Natural killer cell (primary cell): ENCODE measurements around the gene PDXK. TPM values are rescaled to one million over a fixed set of nuclear protein-coding genes. Genes with fewer than 3 reads are reported as not detected.

Experiments used
- ATAC-seq, 3 donors: fragments of 150-1000 bp in 2 of 3; fragments of 200-7000 bp in 1 of 3; cut with Tn5 transposase; 1 replicate in 1 of 3; 2 replicates in 2 of 3; pipeline ENCODE4 v1.10.0; 2021; ENCODE audit warnings: mild to moderate bottlenecking in 2 of 3, moderate library complexity in 2 of 3
- DNase-seq, 2 donors: peaks; one replicate each; pipeline versions ENCODE4 v3.0.0 to v3.0.0-alpha.2; 2013 to 2021; ENCODE audit warnings: mixed read lengths in 1 of 2
- H3K27ac ChIP-seq: one replicate; pipeline ENCODE4 v1.5.1; 2013; ENCODE audit warnings: mild to moderate bottlenecking, low read length
- H3K27me3 ChIP-seq: one replicate; pipeline ENCODE4 v1.6.1; 2013; ENCODE audit warnings: low read length; ENCODE audit not compliant: control insufficient read depth, insufficient read depth
- H3K36me3 ChIP-seq: one replicate; pipeline ENCODE4 v1.6.1; 2013; ENCODE audit warnings: low read length; ENCODE audit not compliant: control insufficient read depth, insufficient read depth
- H3K4me1 ChIP-seq: one replicate; pipeline ENCODE4 v1.6.1; 2013; ENCODE audit warnings: low read length; ENCODE audit not compliant: control insufficient read depth, insufficient read depth
- H3K4me3 ChIP-seq: one replicate; pipeline ENCODE4 v1.5.1; 2013; ENCODE audit warnings: low read length
- H3K9me3 ChIP-seq: one replicate; pipeline ENCODE4 v1.6.1; 2013; ENCODE audit warnings: low read length; ENCODE audit not compliant: control insufficient read depth, insufficient read depth
- H3K27ac Mint-ChIP-seq, 2 donors: one replicate each; pipeline ENCODE4 v1.8.0; 2022; ENCODE audit warnings: mild to moderate bottlenecking in 2 of 2, mixed read lengths in 2 of 2, moderate library complexity in 1 of 2
- H3K27me3 Mint-ChIP-seq, 2 donors: one replicate each; pipeline ENCODE4 v1.8.0; 2022; ENCODE audit warnings: low read depth in 2 of 2, mixed read lengths in 2 of 2
- H3K36me3 Mint-ChIP-seq: one replicate; pipeline ENCODE4 v1.8.0; 2022; ENCODE audit warnings: mixed read lengths
- H3K4me1 Mint-ChIP-seq, 2 donors: one replicate each; pipeline ENCODE4 v1.8.0; 2022; ENCODE audit warnings: mixed read lengths in 2 of 2
- H3K4me3 Mint-ChIP-seq: one replicate; pipeline ENCODE4 v1.8.0; 2022; ENCODE audit warnings: mild to moderate bottlenecking, moderate library complexity, mixed read lengths
- H3K9me3 Mint-ChIP-seq, 2 donors: one replicate each; pipeline ENCODE4 v1.8.0; 2022; ENCODE audit warnings: mixed read lengths in 2 of 2
- WGBS: methylation state at CpG from one replicate; pipeline ENCODE4 v1.1.7; 2013; ENCODE audit warnings: missing lambda C conversion rate; ENCODE audit not compliant: insufficient coverage; 5-methylcytosine and 5-hydroxymethylcytosine counted together
- intact Hi-C: fragments of 100-400 bp; cut with micrococcal nuclease; formaldehyde crosslinking; loops from one replicate; pipeline ENCODE4 v1.14.2; 2022
- total RNA-seq, 4 donors: library from RNA; stranded (reverse); fragments of 120-200 nt in 1 of 4; gene quantifications; one replicate each; pipeline versions ENCODE4 v1.2.3 to v1.2.4, GENCODE V29; 2013 to 2022
- TF ChIP-seq, protein P1 (sequence below): fragments of 200-600 bp; IDR thresholded peaks from one replicate; pipeline ENCODE4 v1.8.0; 2022; ENCODE audit warnings: antibody characterized with exemption

PDXK gene
- total RNA-seq, 3 donors from 2014 or later (not counting 1 experiment from before 2014, with no cell fraction given): 73.8 to 77.0 (median 74.6) TPM

GRCh38 chr21:43757601-43758000 is 38.7 kb downstream of the PDXK start:
- Mint-ChIP-seq H3K4me1 (no peaks in the 10 kb centered on the region), H3K27ac (no peak overlapping the region), H3K4me3 (no peak overlapping the region), H3K27me3 (no peaks in the 10 kb centered on the region), H3K9me3 (no peaks in the 10 kb centered on the region), H3K36me3 (no peaks in the 10 kb centered on the region)
- TF ChIP-seq, protein P1, sequence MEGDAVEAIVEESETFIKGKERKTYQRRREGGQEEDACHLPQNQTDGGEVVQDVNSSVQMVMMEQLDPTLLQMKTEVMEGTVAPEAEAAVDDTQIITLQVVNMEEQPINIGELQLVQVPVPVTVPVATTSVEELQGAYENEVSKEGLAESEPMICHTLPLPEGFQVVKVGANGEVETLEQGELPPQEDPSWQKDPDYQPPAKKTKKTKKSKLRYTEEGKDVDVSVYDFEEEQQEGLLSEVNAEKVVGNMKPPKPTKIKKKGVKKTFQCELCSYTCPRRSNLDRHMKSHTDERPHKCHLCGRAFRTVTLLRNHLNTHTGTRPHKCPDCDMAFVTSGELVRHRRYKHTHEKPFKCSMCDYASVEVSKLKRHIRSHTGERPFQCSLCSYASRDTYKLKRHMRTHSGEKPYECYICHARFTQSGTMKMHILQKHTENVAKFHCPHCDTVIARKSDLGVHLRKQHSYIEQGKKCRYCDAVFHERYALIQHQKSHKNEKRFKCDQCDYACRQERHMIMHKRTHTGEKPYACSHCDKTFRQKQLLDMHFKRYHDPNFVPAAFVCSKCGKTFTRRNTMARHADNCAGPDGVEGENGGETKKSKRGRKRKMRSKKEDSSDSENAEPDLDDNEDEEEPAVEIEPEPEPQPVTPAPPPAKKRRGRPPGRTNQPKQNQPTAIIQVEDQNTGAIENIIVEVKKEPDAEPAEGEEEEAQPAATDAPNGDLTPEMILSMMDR: no peak
- Histone ChIP-seq H3K9me3 (no peaks in the 10 kb centered on the region), H3K4me3 (no peak overlapping the region), H3K4me1 (no peaks in the 10 kb centered on the region), H3K27ac (no peak overlapping the region), H3K36me3 (peaks cover 48% of the 10 kb centered on the region), H3K27me3 (no peaks in the 10 kb centered on the region)
- ATAC-seq: no peak
- WGBS: 94% methylated on average over 16 of the region's 16 CpGs
- DNase-seq: no peak
- intact Hi-C loops: no loop called here

- intact Hi-C loops: no loop called here
- WGBS: 90% methylated on average over 18 of the region's 18 CpGs
- no peaks in the 10 kb centered on the region for H3K9me3 Mint-ChIP-seq
- ATAC-seq (no peak), DNase-seq (no peak)
- Histone ChIP-seq H3K4me1 (no peaks in the 10 kb centered on the region), H3K27ac (no peak overlapping the region), H3K36me3 (peaks cover 45% of the 10 kb centered on the region), H3K4me3 (no peak overlapping the region), H3K9me3 (no peaks in the 10 kb centered on the region), H3K27me3 (no peaks in the 10 kb centered on the region)
- H3K36me3 Mint-ChIP-seq: no peaks in the 10 kb centered on the region
- H3K27ac Mint-ChIP-seq: no peak overlapping the region
- H3K27me3 Mint-ChIP-seq: no peaks in the 10 kb centered on the region
- H3K4me1 Mint-ChIP-seq: no peaks in the 10 kb centered on the region
- TF ChIP-seq, protein P1: no peak
- no peak overlapping the region for H3K4me3 Mint-ChIP-seq
These were observed 39.2 kb downstream of the PDXK start for GRCh38 chr21:43758111-43758641.

DNA sequence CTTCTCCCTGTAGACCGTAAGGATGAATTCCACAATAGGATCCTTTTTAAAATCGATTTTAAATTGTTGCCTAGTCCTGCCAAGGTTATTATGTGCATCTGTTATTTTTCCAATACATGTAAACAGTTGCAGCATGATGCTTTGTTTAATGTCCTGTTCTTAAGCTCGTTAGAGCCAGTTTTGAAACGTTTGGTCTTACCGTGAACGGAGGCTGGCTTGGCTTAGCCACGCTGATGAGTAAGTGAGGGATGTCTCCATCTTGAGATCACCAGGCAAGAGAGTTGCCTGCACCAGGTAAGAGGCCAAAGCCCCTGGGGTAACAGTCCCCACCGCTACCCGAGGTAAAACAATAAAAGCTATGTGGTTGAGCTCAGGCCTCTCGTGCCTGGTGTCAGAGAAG is 39.9 kb downstream of the PDXK start:
- H3K9me3 Mint-ChIP-seq: no peaks in the 10 kb centered on the region
- TF ChIP-seq, protein P1: no peak
- no peaks in the 10 kb centered on the region for H3K36me3 Mint-ChIP-seq
- H3K4me1 ChIP-seq: no peaks in the 10 kb centered on the region
- DNase-seq: no peak
- peaks cover 39% of the 10 kb centered on the region for H3K36me3 ChIP-seq
- H3K4me1 Mint-ChIP-seq: no peaks in the 10 kb centered on the region
- 92% methylated on average over 10 of the region's 10 CpGs for WGBS
- no peak overlapping the region for H3K27ac ChIP-seq
- intact Hi-C loops: no loop called here
- no peaks in the 10 kb centered on the region for H3K9me3 ChIP-seq
- no peaks in the 10 kb centered on the region for H3K27me3 Mint-ChIP-seq
- H3K4me3 Mint-ChIP-seq: no peak overlapping the region
- no peak for ATAC-seq
- no peak overlapping the region for H3K4me3 ChIP-seq
- no peaks in the 10 kb centered on the region for H3K27me3 ChIP-seq
- H3K27ac Mint-ChIP-seq: no peak overlapping the region

- no peaks in the 10 kb centered on the region for H3K4me1 ChIP-seq
- no peak overlapping the region for H3K4me3 ChIP-seq
- Mint-ChIP-seq H3K4me1 (no peaks in the 10 kb centered on the region), H3K4me3 (no peak overlapping the region), H3K27me3 (no peaks in the 10 kb centered on the region), H3K36me3 (no peaks in the 10 kb centered on the region), H3K27ac (no peak overlapping the region), H3K9me3 (no peaks in the 10 kb centered on the region)
- 96% methylated on average over 19 of the region's 19 CpGs for WGBS
- H3K9me3 ChIP-seq: no peaks in the 10 kb centered on the region
- intact Hi-C loops: no loop called here
- no peaks in the 10 kb centered on the region for H3K27me3 ChIP-seq
- no peak overlapping the region for H3K27ac ChIP-seq
- ATAC-seq (no peak), DNase-seq (no peak)
- peaks cover 31% of the 10 kb centered on the region for H3K36me3 ChIP-seq
- TF ChIP-seq, protein P1: no peak
These were observed 40.7 kb downstream of the PDXK start for GRCh38 chr21:43759651-43760050.
